GM10847 (cell line): ENCODE measurements around the gene EPB41L5.

Experiments
- POLR2A ChIP-seq: IDR thresholded peaks from 2 replicates; pipeline ENCODE4 v1.6.1; 2011; ENCODE audit not compliant: insufficient read length; ENCODE audit errors: extremely low read depth

The EPB41L5 gene

GRCh38 chr2:120123090-120123489, 110.2 kb downstream of the EPB41L5 start:
- TF ChIP-seq POLR2A, result no peak

- no peak for TF ChIP-seq POLR2A
Measured at GRCh38 chr2:120125195-120125594, 112.3 kb downstream of the EPB41L5 start.

- no peak for TF ChIP-seq POLR2A
Measured at GRCh38 chr2:120128216-120128615, 115.3 kb downstream of the EPB41L5 start.

GRCh38 chr2:120132190-120132589, 119.3 kb downstream of the EPB41L5 start:
- TF ChIP-seq POLR2A, result no peak

GRCh38 chr2:120132691-120133090, 119.8 kb downstream of the EPB41L5 start:
- no peak for TF ChIP-seq POLR2A

- TF ChIP-seq POLR2A, result no peak
Measured at GRCh38 chr2:120133572-120134244, 120.8 kb downstream of the EPB41L5 start.

- TF ChIP-seq POLR2A, result no peak
Measured at GRCh38 chr2:120134263-120134662, 121.4 kb downstream of the EPB41L5 start.

GRCh38 chr2:120140866-120141265, 128.0 kb downstream of the EPB41L5 start:
- TF ChIP-seq POLR2A, result no peak

GRCh38 chr2:120141300-120142069, 128.6 kb downstream of the EPB41L5 start:
- TF ChIP-seq POLR2A, result no peak

GRCh38 chr2:120142528-120143219, 129.8 kb downstream of the EPB41L5 start:
- TF ChIP-seq POLR2A, result no peak

GRCh38 chr2:120148229-120148628, 135.4 kb downstream of the EPB41L5 start:
- no peak for TF ChIP-seq POLR2A

GRCh38 chr2:120148669-120149068, 135.8 kb downstream of the EPB41L5 start:
- no peak for TF ChIP-seq POLR2A

GRCh38 chr2:120149406-120149805, 136.5 kb downstream of the EPB41L5 start:
- TF ChIP-seq POLR2A, result no peak

- no peak for TF ChIP-seq POLR2A
Measured at GRCh38 chr2:120150040-120150482, 137.2 kb downstream of the EPB41L5 start.

- TF ChIP-seq POLR2A, result no peak
Measured at GRCh38 chr2:120155308-120155707, 142.4 kb downstream of the EPB41L5 start.

- no peak for TF ChIP-seq POLR2A
Measured at GRCh38 chr2:120161190-120161589, 148.3 kb downstream of the EPB41L5 start.

- no peak for TF ChIP-seq POLR2A
Measured at GRCh38 chr2:120162716-120163115, 149.8 kb downstream of the EPB41L5 start.

GRCh38 chr2:120167272-120167671, 154.4 kb downstream of the EPB41L5 start:
- TF ChIP-seq POLR2A, result no peak
